ENCODE results near the gene B3GNT9. TPM values are rescaled to one million over a fixed set of nuclear protein-coding genes. Genes with fewer than 3 reads are reported as not detected.

B3GNT9 gene
- total RNA-seq, 1 experiment from 2014 or later: 3.8 TPM

DNA sequence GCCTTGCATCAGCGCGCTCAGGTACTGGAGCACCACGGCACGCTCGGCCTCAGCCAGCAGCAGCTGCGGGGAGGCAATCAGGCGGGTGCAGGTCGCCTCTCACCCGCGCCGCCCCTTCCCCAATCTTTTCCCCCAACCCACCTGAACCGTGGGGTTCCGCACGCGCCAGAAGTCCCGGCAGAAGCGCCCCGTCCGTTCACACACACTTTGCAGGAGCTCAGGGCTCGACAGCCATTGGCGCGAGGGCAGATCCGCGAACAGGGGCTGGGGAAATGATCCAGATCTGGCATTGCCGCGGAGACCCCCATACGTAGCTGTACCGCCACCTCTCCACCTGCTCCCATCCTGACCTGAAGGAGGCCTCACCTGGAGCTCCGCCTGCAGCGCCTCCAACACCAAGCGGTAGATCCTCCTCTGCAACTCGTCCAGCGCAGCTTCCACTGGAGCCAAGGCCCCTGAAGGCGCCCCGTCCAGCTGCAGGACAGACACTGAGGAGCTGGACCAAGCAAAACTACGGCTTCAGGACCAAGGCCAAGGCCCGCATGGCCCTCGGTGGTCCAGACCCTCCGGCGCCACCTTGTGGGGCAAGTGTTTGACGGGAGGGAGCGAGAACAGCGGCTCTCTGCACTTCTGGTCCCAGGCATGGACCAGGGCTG, 34.3 kb upstream of the B3GNT9 start:
- no peak overlapping the region for H3K4me3 ChIP-seq (replicated peaks in 1 of 2; ENCODE audit: low read depth in 1 of 2, low read length in 2 of 2)
- H3K36me3 ChIP-seq (ENCODE audit: control insufficient read depth in 1 of 2, insufficient read depth in 2 of 2, low read length in 2 of 2): no peaks in the 10 kb centered on the region
- no peak overlapping the region for H3K9ac ChIP-seq (ENCODE audit: low read length)
- CTCF ChIA-PET: interaction anchor here (0.7 to 1.5 kb wide), 13 partner anchors 13 to 290 kb away, joined by 3 to 12 read pairs (median 4); partner anchors contain the start of genes ELMO3 and NOL3
- peaks cover 10 to 43% of the 10 kb centered on the region in 2 experiments; a peak in 3 of 4 replicates for H3K4me1 ChIP-seq (ENCODE audit: control insufficient read depth in 1 of 2, insufficient read depth in 2 of 2, low read length in 2 of 2)
- H3K9me3 ChIP-seq (ENCODE audit: control insufficient read depth in 1 of 2, insufficient read depth in 1 of 2, low read depth in 1 of 2, low read length in 2 of 2): no peaks in the 10 kb centered on the region
- RAD21 ChIA-PET (ENCODE audit: low non-redundant PET in 1 of 2, low total read pairs in 2 of 2, uncharacterized antibody in 2 of 2, unreplicated experiment in 2 of 2): interaction anchor here in 1 of 2 experiments (0.6 to 1.2 kb wide), 3 partner anchors 154 to 215 kb away, joined by 3 to 16 read pairs (median 3); no protein-coding TSS in a partner anchor
- H3K27me3 ChIP-seq (ENCODE audit: insufficient read depth, low read length): no peaks in the 10 kb centered on the region
- H3K9me2 ChIP-seq (ENCODE audit: insufficient read depth): no peaks in the 10 kb centered on the region
- peaks cover 11% of the 10 kb centered on the region for H3K79me2 ChIP-seq (ENCODE audit: insufficient read depth, low read length)
- intact Hi-C loops (cut with micrococcal nuclease): loop anchor here (1.0 kb wide), 2 partner anchors 167 to 208 kb away; no protein-coding TSS in a partner anchor
- BruUV-seq (replicated peaks): TSS peak; percentile 38
- H4K20me1 ChIP-seq (ENCODE audit: insufficient read depth): no peaks in the 10 kb centered on the region
- ATAC-seq (peak; percentile 61), DNase-seq (ENCODE audit: low read depth, low spot score) (peak; percentile 67)
- no peak overlapping the region for H2AFZ ChIP-seq (ENCODE audit: low read depth, low read length, poor library complexity, severe bottlenecking)
- H3K4me2 ChIP-seq (ENCODE audit: low read length): peak overlapping the region; percentile 53
- POLR2A ChIA-PET: interaction anchor here (1.5 kb wide), 1 partner anchor 42 kb away, joined by 3 read pairs; the partner anchor contains the start of gene TMEM208
- no peak overlapping the region; the same call in 1 of the 2 replicates for H3K27ac ChIP-seq (ENCODE audit: low read depth, low read length)
- TF ChIP-seq ELF1 (IDR thresholded peaks at IDR 0.05; ENCODE audit: borderline replicate concordance, low read depth) (no peak), ZFX (IDR thresholded peaks at IDR 0.05) (no peak), EZH2 (IDR thresholded peaks at IDR 0.05) (no peak), MAX (IDR thresholded peaks at IDR 0.05) (no peak), REST (IDR thresholded peaks at IDR 0.05; ENCODE audit: low read depth) (no peak), CTCF (IDR thresholded peaks at IDR 0.05 in 2 of 3, conservative IDR thresholded peaks at IDR 0.05 in 1 of 3; ENCODE audit: borderline replicate concordance in 1 of 3, insufficient read depth in 1 of 3, low read depth in 2 of 3, low read length in 2 of 3) (peak in 2 of 3 experiments; percentile 80; a peak in 4 of 6 replicates), FOSL1 (IDR thresholded peaks at IDR 0.05; ENCODE audit: low read depth) (no peak), CEBPB (IDR thresholded peaks at IDR 0.05; ENCODE audit: low read depth) (no peak), SP1 (IDR thresholded peaks at IDR 0.05; ENCODE audit: low read depth) (no peak), RAD21 (IDR thresholded peaks at IDR 0.05; ENCODE audit: low read depth) (no peak), EGR1 (IDR thresholded peaks at IDR 0.05; ENCODE audit: low read depth) (no peak), ZNF274 (IDR thresholded peaks at IDR 0.05; ENCODE audit: low read depth, low read length) (no peak), CBX3 (IDR thresholded peaks at IDR 0.05; ENCODE audit: low read depth) (no peak), ATF3 (IDR thresholded peaks at IDR 0.05) (no peak), JUND (IDR thresholded peaks at IDR 0.05) (no peak), ZBTB33 (IDR thresholded peaks at IDR 0.05; ENCODE audit: extremely low read depth, insufficient replicate concordance, low read length) (no peak), YY1 (IDR thresholded peaks at IDR 0.05; ENCODE audit: extremely low read depth, insufficient replicate concordance, low read depth, low read length) (peak; percentile 46), POLR2A (IDR thresholded peaks at IDR 0.05; ENCODE audit: borderline replicate concordance, extremely low read depth, insufficient read depth, insufficient read length) (no peak), EZH2phosphoT487 (IDR thresholded peaks at IDR 0.05; ENCODE audit: borderline replicate concordance) (no peak), SRF (IDR thresholded peaks at IDR 0.05; ENCODE audit: low read depth) (no peak)

All from HCT116 (cell line).